NCI-H1417 (cell line): ENCODE results near the gene ENTR1.

Source experiments
- DNase-seq, 3 experiments: peaks; one replicate each; lab custom pipeline; 2025; lab: John Stamatoyannopoulos, UW

The ENTR1 gene

GRCh38 chr9:136361047-136361753, 49.2 kb downstream of the ENTR1 start:
- DNase-seq, result no peak

- DNase-seq, result no peak
Observed at GRCh38 chr9:136359774-136360718, 50.4 kb downstream of the ENTR1 start.

DNA sequence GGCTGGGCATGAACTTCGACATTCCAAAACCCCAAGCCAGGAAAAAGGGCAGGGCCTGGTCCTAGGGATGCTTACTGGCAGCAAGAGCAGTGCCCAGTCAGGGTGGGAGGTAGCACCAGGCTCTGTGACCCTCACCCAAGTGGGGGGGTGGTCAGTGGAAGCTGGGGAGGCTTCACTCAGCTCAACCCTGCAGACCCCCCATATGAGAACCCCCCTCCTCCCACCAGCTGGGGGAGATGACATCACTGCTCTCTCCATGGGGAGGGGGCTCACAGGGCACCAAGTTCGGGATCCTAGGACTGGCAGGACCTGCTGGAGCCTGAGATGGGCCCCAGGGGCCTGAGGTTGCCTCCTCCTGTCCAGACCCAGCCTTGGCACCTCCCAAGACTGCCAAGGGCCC, 51.5 kb downstream of the ENTR1 start:
- DNase-seq, result no peak

GRCh38 chr9:136358016-136358415, 52.4 kb downstream of the ENTR1 start:
- no peak for DNase-seq

GRCh38 chr9:136357202-136357725, 53.1 kb downstream of the ENTR1 start:
- no peak for DNase-seq

GRCh38 chr9:136355616-136356557, 54.5 kb downstream of the ENTR1 start:
- no peak for DNase-seq

DNA sequence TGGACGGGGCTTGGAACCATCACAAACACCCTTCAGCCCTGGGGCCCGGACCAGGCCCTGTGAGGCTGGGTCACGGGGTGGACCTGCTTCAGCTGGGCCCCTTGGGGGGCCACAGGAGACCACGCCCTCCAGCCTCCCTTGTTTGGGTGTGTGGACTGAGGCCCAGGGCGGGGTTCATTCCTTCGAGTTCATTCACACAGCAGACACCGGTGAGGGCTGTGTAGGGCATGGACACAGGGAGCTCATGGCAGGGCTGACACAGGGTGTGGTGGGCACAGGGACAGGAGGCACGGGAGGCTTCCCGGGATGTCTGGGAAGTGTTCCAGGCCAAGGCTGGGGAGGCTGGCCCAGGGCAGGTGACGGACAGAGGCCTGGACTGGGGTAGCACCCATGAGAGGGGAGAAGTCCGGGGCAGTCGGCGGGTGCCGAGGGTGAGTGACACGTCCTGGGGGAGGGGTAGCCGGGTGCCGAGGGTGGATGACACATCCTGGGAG, 55.8 kb downstream of the ENTR1 start:
- peak in 1 of 3 experiments; percentile 31 for DNase-seq

DNA sequence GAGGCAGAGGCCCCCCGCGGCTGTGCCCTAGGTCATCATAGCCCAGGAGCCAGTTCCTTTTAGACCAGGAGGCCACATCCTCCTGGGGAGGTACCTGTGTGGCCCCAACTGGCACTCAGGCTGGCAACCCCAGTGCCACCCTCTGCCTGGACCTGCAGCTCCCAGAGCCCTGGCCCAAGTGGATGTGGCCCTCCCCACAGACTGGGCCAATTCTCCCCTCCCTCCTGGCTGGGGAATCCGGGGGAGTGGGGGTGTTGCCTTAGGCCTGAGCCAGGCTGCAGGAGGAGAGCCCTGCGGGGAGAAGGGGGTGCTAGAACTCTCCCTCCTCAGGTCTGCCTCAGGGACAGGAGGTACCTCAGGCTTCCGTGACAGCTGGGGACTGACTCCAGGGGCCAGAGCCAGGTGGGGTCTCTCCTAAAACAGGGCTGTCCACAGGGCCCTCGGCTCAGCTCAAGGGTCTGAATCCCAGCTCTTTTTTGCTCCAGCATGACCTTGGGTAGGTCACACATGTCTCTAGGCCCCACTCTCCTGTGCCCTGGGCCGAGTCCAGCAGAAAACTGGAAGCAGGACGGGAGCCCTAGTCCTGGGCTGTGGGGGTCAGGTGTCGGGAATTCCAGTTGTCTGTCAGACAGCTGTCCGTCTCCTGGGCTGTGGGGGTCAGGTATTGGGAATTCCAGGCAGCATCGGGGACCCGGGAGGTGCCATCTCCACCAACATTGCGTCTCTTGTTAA, 56.5 kb downstream of the ENTR1 start:
- no peak for DNase-seq

- DNase-seq, result no peak
Observed at GRCh38 chr9:136353088-136353487, 57.3 kb downstream of the ENTR1 start.

DNA sequence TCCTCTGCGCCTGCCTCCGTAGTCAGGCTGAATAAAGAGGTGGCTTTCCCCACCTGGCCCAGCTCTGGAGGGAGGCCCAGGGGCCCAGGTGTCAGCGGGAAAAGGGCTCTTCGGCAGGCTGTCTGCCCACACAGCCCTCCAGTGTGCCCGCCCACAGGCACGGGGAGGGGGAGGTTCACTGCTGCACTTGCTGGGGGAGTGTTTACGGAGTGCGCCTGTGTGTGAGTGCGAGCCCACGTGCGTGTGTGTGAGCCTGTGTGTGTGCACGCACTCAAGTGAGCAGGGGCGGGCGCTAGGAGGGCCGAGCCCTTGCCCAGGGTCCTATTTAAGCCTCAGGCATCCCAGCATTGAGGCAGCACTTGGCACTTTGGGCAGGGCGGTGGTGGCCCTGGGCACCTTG, 57.7 kb downstream of the ENTR1 start:
- DNase-seq, result peak; percentile 42 to 68 (median 47)
